Keratinocyte (primary cell): ENCODE measurements around the gene SFTPB. TPM values are rescaled to one million over a fixed set of nuclear protein-coding genes. Genes with fewer than 3 reads are reported as not detected.

Experiments used
- DNase-seq: peaks from one replicate; pipeline ENCODE4 v3.0.0-alpha.2; 2011; ENCODE audit warnings: low read depth, missing footprints, low spot score
- FAIRE-seq: peaks from 2 replicates; lab custom pipeline; 2011; peaks lifted over from hg19 to GRCh38; lab: Jason Lieb, UNC
- H2AFZ ChIP-seq: 2 replicates; pipeline ENCODE4 v1.6.0; 2012; ENCODE audit warnings: low read length, control low read depth, inconsistent platforms; ENCODE audit not compliant: control insufficient read depth
- H3K27ac ChIP-seq: 2 replicates; pipeline ENCODE4 v1.5.1; 2011; ENCODE audit warnings: low read length; ENCODE audit not compliant: control insufficient read depth, insufficient read depth
- H3K27me3 ChIP-seq: 3 replicates; pipeline ENCODE4 v1.6.0; 2011; ENCODE audit warnings: low read length; ENCODE audit not compliant: control insufficient read depth, insufficient read depth; ENCODE audit errors: extremely low read depth
- H3K36me3 ChIP-seq, 2 experiments: 2 replicates in 1 of 2; 3 replicates in 1 of 2; pipeline ENCODE4 v1.5.1; 2011; ENCODE audit warnings: low read length in 2 of 2, mild to moderate bottlenecking in 1 of 2; ENCODE audit not compliant: control insufficient read depth in 2 of 2, insufficient read depth in 2 of 2; ENCODE audit errors: extremely low read depth in 1 of 2
- H3K4me1 ChIP-seq: 3 replicates; pipeline ENCODE4 v1.5.1; 2011; ENCODE audit warnings: low read length; ENCODE audit not compliant: control insufficient read depth, insufficient read depth; ENCODE audit errors: extremely low read depth
- H3K4me2 ChIP-seq: 3 replicates; pipeline ENCODE4 v1.6.0; 2011; ENCODE audit warnings: low read depth, low read length; ENCODE audit not compliant: control insufficient read depth, insufficient read depth; ENCODE audit errors: extremely low read depth
- H3K4me3 ChIP-seq, 3 experiments: fragments of 200-600 bp in 1 of 3; sonication (generic) in 1 of 3; 2 replicates in 2 of 3; 3 replicates in 1 of 3; pipeline ENCODE4 v1.5.1; 2011 to 2016; ENCODE audit warnings: low read length in 3 of 3, mild to moderate bottlenecking in 3 of 3, control low read depth in 2 of 3, inconsistent platforms in 1 of 3, low read depth in 1 of 3, mixed read lengths in 1 of 3, mixed run types in 1 of 3, moderate library complexity in 1 of 3; ENCODE audit not compliant: control insufficient read depth in 2 of 3, insufficient read depth in 2 of 3; ENCODE audit errors: extremely low read depth in 1 of 3
- H3K79me2 ChIP-seq: 2 replicates; pipeline ENCODE4 v1.6.0; 2012; ENCODE audit warnings: low read length; ENCODE audit not compliant: control insufficient read depth, insufficient read depth
- H3K9ac ChIP-seq: 3 replicates; pipeline ENCODE4 v1.6.0; 2011; ENCODE audit warnings: low read length; ENCODE audit not compliant: control insufficient read depth, insufficient read depth; ENCODE audit errors: extremely low read depth
- H3K9me1 ChIP-seq: 3 replicates; pipeline ENCODE4 v1.6.0; 2011; ENCODE audit warnings: low read length; ENCODE audit not compliant: control insufficient read depth, insufficient read depth; ENCODE audit errors: extremely low read depth
- H3K9me3 ChIP-seq: 2 replicates; pipeline ENCODE4 v1.5.1; 2012; ENCODE audit warnings: low read depth, low read length; ENCODE audit not compliant: control insufficient read depth
- H4K20me1 ChIP-seq: 3 replicates; pipeline ENCODE4 v1.6.0; 2011; ENCODE audit warnings: low read length; ENCODE audit not compliant: control insufficient read depth, insufficient read depth; ENCODE audit errors: extremely low read depth
- EZH2 ChIP-seq: IDR thresholded peaks from one replicate; pipeline ENCODE4 v1.6.1; 2012; ENCODE audit warnings: inconsistent platforms, mild to moderate bottlenecking, low read length, moderate library complexity
- dilution Hi-C: fragments of 300-500 bp; cut with MboI; formaldehyde crosslinking; loops from one replicate; pipeline ENCODE4 v1.7.0; 2020; ENCODE audit warnings: low sequenced_read_pairs; ENCODE audit not compliant: extremely low pct_ligation_motif_present
- polyA plus RNA-seq, 5 experiments: library from polyadenylated mRNA; depleted of rRNA in 3 of 5; stranded (reverse) in 3 of 5; stranded (forward) in 1 of 5; unstranded in 1 of 5; fragments of >200 nt; gene quantifications; 1 replicate in 1 of 5; 2 replicates in 3 of 5; 3 replicates in 1 of 5; pipeline versions ENCODE4 v1.2.1 to v1.2.3, GENCODE V29; 2011 to 2012; ENCODE audit warnings: missing spikeins in 2 of 5, low read depth in 1 of 5, low replicate concordance in 1 of 5
- TF ChIP-seq, protein P1 (sequence below), 3 experiments: IDR thresholded peaks in 1 of 3; conservative IDR thresholded peaks in 1 of 3; optimal IDR thresholded peaks in 1 of 3; 2 replicates in 2 of 3; 3 replicates in 1 of 3; pipeline versions ENCODE3 to v1.5.1; 2011; ENCODE audit warnings: low read length in 3 of 3, mild to moderate bottlenecking in 3 of 3, moderate library complexity in 2 of 3, control low read depth in 1 of 3, inconsistent platforms in 1 of 3; ENCODE audit not compliant: insufficient read depth in 2 of 3; ENCODE audit errors: extremely low read depth in 1 of 3

Gene SFTPB
- polyA plus RNA-seq, 1 donor (not counting 4 experiments of a cell fraction or from before 2014, with no cell fraction given) = not detected

DNA sequence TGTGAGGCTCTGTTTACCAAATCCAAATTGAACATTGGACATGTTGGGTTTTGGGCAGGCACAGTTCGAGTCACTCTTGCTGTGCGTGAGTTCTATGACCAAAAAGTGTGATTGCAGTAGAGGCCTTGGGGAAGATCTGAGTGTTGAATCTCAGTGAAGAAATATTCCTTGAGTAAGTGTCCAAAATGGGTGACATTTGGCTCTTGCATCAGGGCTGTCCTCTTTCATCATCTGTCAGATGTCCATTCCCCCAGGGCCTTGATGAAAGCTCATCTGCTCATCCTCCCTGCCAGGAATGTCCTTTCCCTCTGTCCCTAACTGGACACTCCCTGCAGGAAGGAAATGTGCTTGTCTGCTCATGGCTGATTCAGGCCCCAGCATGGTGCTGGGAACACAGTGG, 6.4 kb upstream of the SFTPB start:
- Histone ChIP-seq H3K27me3 (peaks cover 4% of the 10 kb centered on the region), H3K4me3 (no peak overlapping the region), H2AFZ (no peak overlapping the region), H3K9ac (no peak overlapping the region), H3K36me3 (no peaks in the 10 kb centered on the region), H3K27ac (no peak overlapping the region), H4K20me1 (no peaks in the 10 kb centered on the region), H3K9me1 (no peaks in the 10 kb centered on the region), H3K4me1 (no peaks in the 10 kb centered on the region), H3K4me2 (no peak overlapping the region), H3K79me2 (no peaks in the 10 kb centered on the region), H3K9me3 (no peaks in the 10 kb centered on the region)
- FAIRE-seq (no peak), DNase-seq (no peak)
- no peak for TF ChIP-seq EZH2
- TF ChIP-seq, protein P1, sequence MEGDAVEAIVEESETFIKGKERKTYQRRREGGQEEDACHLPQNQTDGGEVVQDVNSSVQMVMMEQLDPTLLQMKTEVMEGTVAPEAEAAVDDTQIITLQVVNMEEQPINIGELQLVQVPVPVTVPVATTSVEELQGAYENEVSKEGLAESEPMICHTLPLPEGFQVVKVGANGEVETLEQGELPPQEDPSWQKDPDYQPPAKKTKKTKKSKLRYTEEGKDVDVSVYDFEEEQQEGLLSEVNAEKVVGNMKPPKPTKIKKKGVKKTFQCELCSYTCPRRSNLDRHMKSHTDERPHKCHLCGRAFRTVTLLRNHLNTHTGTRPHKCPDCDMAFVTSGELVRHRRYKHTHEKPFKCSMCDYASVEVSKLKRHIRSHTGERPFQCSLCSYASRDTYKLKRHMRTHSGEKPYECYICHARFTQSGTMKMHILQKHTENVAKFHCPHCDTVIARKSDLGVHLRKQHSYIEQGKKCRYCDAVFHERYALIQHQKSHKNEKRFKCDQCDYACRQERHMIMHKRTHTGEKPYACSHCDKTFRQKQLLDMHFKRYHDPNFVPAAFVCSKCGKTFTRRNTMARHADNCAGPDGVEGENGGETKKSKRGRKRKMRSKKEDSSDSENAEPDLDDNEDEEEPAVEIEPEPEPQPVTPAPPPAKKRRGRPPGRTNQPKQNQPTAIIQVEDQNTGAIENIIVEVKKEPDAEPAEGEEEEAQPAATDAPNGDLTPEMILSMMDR (optimal IDR thresholded peaks at IDR 0.05 in 1 of 3, IDR thresholded peaks at IDR 0.05 in 1 of 3, conservative IDR thresholded peaks at IDR 0.05 in 1 of 3; ENCODE audit: extremely low read depth in 1 of 3, insufficient read depth in 2 of 3, low read length in 3 of 3) = no peak
- dilution Hi-C loops = no loop called here

DNA sequence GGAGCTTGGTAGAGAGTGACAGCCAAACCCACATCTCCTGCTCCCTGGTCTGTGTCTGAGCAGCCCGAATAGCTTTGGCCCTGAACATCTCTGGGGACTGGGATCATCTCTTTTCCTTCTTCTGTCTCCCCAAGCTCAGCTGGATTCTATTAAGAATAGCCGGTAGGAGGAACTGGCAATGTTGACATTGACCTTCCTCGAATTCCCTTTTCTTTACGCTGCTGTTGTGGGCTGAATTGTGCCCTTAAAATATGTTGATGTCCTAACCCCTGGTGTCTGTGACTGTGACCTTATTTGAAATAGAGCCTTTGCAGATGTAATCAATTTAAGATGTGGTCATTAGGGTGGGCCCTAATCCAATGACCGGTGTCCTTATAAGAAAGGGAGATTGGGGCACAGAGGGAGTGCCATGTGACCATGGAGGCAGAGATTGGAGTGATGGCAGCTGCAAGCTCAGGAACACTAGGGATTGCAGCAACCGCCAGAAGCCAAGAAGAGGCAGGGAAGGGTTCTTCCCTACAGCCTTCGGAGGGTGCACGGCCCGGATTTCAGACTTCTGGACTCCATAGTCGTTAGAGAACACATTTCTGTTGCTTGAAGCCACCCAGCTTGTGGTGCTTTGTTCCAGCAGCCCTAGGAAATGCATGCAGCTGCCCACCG, 5.8 kb upstream of the SFTPB start:
- H3K27ac ChIP-seq = no peak overlapping the region

More for the DNA sequence above, 5.8 kb upstream of the SFTPB start:
- H3K4me2 ChIP-seq = no peak overlapping the region
- FAIRE-seq (no peak), DNase-seq (no peak)
- peaks cover 4% of the 10 kb centered on the region for H3K27me3 ChIP-seq
- H3K4me3 ChIP-seq = no peak overlapping the region
- H3K9ac ChIP-seq = no peak overlapping the region
- no peak overlapping the region for H2AFZ ChIP-seq
- no peak for TF ChIP-seq EZH2
- TF ChIP-seq, protein P1 (optimal IDR thresholded peaks at IDR 0.05 in 1 of 3, IDR thresholded peaks at IDR 0.05 in 1 of 3, conservative IDR thresholded peaks at IDR 0.05 in 1 of 3; ENCODE audit: extremely low read depth in 1 of 3, insufficient read depth in 2 of 3, low read length in 3 of 3) = no peak
- no peaks in the 10 kb centered on the region for H3K9me1 ChIP-seq
- H3K36me3 ChIP-seq = no peaks in the 10 kb centered on the region
- dilution Hi-C loops = no loop called here
- no peaks in the 10 kb centered on the region for H3K79me2 ChIP-seq
- no peaks in the 10 kb centered on the region for H3K4me1 ChIP-seq
- H3K9me3 ChIP-seq = no peaks in the 10 kb centered on the region
- no peaks in the 10 kb centered on the region for H4K20me1 ChIP-seq
